HG02970 (cell line): ENCODE measurements around the gene CKS2.

ENCODE experiments used
- ATAC-seq: cut with Tn5 transposase; IDR thresholded peaks from one replicate; pipeline ENCODE4 v1.9.1; 2021; ENCODE audit warnings: mild to moderate bottlenecking, moderate library complexity, moderate number of reproducible peaks; ENCODE audit not compliant: unreplicated experiment, low FRiP score

The CKS2 gene

DNA sequence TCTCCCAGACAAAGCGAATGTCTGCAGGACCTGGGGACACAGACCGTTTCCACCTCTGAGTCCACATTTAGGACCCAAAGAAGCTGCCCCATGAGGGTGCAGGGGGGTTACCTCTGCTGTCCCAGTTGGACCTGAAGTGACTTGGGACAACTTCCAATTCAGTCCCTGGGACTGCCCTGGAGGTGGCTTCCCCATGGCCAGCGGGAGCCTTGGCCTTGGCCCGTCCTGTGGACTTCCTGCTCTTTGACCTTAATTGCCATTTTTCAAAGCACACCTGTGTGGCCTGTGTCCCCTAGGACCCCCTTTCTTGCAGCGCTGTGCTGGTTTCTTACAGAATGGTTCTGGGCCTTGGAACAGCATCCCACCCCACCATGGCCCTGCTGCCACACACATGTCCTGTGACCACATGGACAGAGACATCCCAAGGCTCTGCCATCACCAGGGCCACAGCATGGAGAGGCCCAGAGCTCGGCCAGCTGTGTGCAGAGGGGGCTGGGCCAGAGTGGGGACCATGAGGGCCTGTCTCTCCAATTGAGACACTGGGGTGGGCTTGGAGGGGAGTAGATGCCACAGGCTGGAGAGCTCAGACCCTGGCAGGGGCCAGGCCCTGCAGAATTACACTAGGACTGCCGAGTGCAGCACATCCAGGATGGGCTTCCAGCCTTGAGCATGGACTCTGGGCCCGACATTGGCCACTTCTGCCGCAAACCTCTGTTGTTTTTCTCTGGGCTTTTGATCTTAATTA lies 53.1 kb downstream of the CKS2 start:
- no peak for ATAC-seq

DNA sequence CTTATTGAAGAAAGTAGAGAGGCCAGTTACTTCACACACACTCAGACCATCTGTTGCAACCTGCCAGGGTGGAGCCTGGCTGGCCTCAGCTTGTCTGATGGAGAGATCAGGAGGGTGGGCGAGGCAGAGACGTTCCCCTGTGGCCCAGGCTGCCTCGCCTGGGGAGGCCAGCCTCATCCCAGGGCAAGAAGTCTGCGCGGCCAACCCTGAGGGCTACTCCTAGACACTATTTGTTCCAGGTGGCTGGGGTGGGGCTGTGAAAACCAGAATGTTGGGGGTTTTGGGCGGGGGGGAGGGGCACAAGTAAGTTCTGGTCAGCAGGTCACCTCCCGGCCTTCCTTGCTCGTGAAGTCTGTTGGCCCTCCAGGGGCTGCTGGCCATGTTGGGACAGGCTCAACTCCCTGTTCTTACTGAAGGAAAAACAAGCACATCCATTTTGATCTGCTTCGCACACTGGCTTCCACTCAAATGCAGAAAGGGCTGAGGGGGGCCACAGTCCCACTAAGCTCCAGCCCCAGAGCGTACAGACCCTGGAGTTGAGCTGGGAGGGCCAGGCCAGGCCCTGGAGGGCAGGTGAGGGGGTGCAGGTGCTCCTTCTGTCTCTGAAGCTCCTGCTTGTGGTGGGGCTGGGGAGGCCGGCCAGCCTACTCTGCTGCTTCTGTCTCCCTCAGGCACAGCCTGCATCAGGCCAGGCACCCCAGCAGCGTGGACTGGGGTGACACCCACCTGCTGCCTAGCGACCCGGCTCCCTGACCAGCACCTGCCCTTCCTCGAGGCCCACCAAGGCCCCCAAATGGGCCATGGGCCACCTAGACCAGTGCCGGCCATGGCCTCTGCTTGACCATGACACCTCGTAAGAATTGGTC lies 53.9 kb downstream of the CKS2 start:
- ATAC-seq, result no peak

DNA sequence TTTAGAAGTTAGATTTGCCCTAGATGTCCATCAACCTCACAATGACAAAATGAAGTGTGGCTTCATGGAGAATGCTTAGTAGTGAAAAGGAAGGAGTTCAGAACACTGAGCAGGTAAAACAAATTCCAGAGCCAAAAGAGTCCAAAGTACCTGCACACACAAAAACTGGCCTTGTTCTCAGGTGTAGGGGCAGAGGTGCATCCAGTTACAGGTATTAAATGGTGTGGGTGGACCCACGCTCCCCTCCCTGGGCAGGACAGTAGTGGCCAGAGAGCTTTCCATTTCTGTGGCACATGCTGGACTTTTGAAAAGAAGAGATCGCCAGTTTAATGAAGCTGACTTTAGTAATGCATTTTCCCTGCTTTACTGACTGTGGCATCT lies 54.5 kb downstream of the CKS2 start:
- no peak for ATAC-seq
